GM12878 (cell line): ENCODE measurements around the gene SPG7. TPM values are rescaled to one million over a fixed set of nuclear protein-coding genes. Genes with fewer than 3 reads are reported as not detected.

Experiments
- ATAC-seq: fragments of 200-7000 bp; cut with Tn5 transposase; 3 replicates; pipeline ENCODE4 v1.9.1; 2020; ENCODE audit warnings: mild to moderate bottlenecking, moderate library complexity
- BruUV-seq: library from RNA; stranded (reverse); fragments of 400-500 nt; replicated peaks from 2 replicates; lab custom pipeline; 2021; lab: Mats Ljungman, UMichigan
- CTCF ChIA-PET: fragments of 300-600 bp; sonication (Branson Sonifier 250); formaldehyde crosslinking; extraction: SDS; loops from one replicate; lab custom pipeline; 2021; ENCODE audit warnings: inconsistent platforms; lab: Yijun Ruan, JAX
- POLR2A ChIA-PET: fragments of 350-600 bp; formaldehyde crosslinking; extraction: SDS; loops from one replicate; lab custom pipeline; 2021; ENCODE audit warnings: inconsistent platforms; lab: Charles Lee
- RAD21 ChIA-PET: fragments of 300-600 bp; sonication (Branson Sonifier 250); formaldehyde crosslinking; loops from one replicate; lab custom pipeline; 2023; ENCODE audit warnings: antibody characterized with exemption; ENCODE audit not compliant: unreplicated experiment; lab: Charles Lee
- SMC1A ChIA-PET: fragments of 300-600 bp; sonication (Branson Sonifier 250); formaldehyde crosslinking; loops from one replicate; lab custom pipeline; 2023; ENCODE audit not compliant: unreplicated experiment, uncharacterized antibody; lab: Charles Lee
- DNase-seq: peaks from one replicate; pipeline ENCODE4 v3.0.0-alpha.2; 2011; ENCODE audit warnings: low read depth, low spot score
- FAIRE-seq: peaks from 3 replicates; lab custom pipeline; 2011; peaks lifted over from hg19 to GRCh38; lab: Jason Lieb, UNC
- H2AFZ ChIP-seq: 2 replicates; pipeline ENCODE4 v1.6.0; 2011; ENCODE audit warnings: low read depth, low read length, control low read depth; ENCODE audit not compliant: control insufficient read depth
- H3K27ac ChIP-seq: 2 replicates; pipeline ENCODE4 v1.5.1; 2011; ENCODE audit warnings: control low read depth; ENCODE audit not compliant: control insufficient read depth, insufficient read depth
- H3K27me3 ChIP-seq, 2 experiments: replicated peaks in 1 of 2; 2 replicates each; pipeline versions ENCODE4 v1.6.0 to v1.6.1; 2011; ENCODE audit warnings: low read length in 1 of 2; ENCODE audit not compliant: control insufficient read depth in 2 of 2, insufficient read depth in 2 of 2
- H3K36me3 ChIP-seq, 2 experiments: 2 replicates each; pipeline ENCODE4 v1.5.1; 2011; ENCODE audit warnings: low read length in 1 of 2; ENCODE audit not compliant: control insufficient read depth in 2 of 2, insufficient read depth in 2 of 2
- H3K4me1 ChIP-seq: 2 replicates; pipeline ENCODE4 v1.6.1; 2011; ENCODE audit warnings: mild to moderate bottlenecking, low read length, moderate library complexity, mixed read lengths; ENCODE audit not compliant: control insufficient read depth, insufficient read depth
- H3K4me2 ChIP-seq: 2 replicates; pipeline ENCODE4 v1.6.0; 2011; ENCODE audit warnings: control low read depth; ENCODE audit not compliant: control insufficient read depth, insufficient read depth
- H3K4me3 ChIP-seq: fragments of 200-600 bp; sonication (generic); 2 replicates; pipeline ENCODE4 v1.5.1; 2016
- H3K79me2 ChIP-seq: 2 replicates; pipeline ENCODE4 v1.6.0; 2011; ENCODE audit warnings: low read length; ENCODE audit not compliant: control insufficient read depth, insufficient read depth
- H3K9ac ChIP-seq: 2 replicates; pipeline ENCODE4 v1.8.0; 2011; ENCODE audit warnings: low read length, control low read depth, mixed read lengths; ENCODE audit not compliant: control insufficient read depth, insufficient read depth
- H3K9me3 ChIP-seq: replicated peaks from 3 replicates; pipeline ENCODE4 v1.5.1; 2011; ENCODE audit warnings: mild to moderate bottlenecking, low read length; ENCODE audit not compliant: control insufficient read depth, insufficient read depth
- H4K20me1 ChIP-seq: 2 replicates; pipeline ENCODE4 v1.6.0; 2011; ENCODE audit not compliant: control insufficient read depth, insufficient read depth
- BHLHE40 ChIP-seq, 2 experiments: fragments of 450-650 bp in 1 of 2; IDR thresholded peaks; 2 replicates each; pipeline ENCODE4 v1.6.1; 2011 to 2017; ENCODE audit warnings: low read depth in 2 of 2, borderline replicate concordance in 1 of 2, improper control_type of control experiment in 1 of 2, low read length in 1 of 2, mild to moderate bottlenecking in 1 of 2
- CBX5 ChIP-seq: sonication (generic); IDR thresholded peaks from 2 replicates; pipeline ENCODE4 v1.6.1; 2016; ENCODE audit warnings: low read depth, moderate library complexity, mild to moderate bottlenecking, inconsistent platforms
- IRF5 ChIP-seq: fragments of 450-650 bp; IDR thresholded peaks from 2 replicates; pipeline ENCODE4 v1.6.1; 2017; ENCODE audit warnings: borderline replicate concordance
- JUNB ChIP-seq: IDR thresholded peaks from 2 replicates; pipeline ENCODE4 v1.6.1; 2016; ENCODE audit warnings: antibody characterized with exemption, mild to moderate bottlenecking
- RELB ChIP-seq: fragments of 450-650 bp; IDR thresholded peaks from 2 replicates; pipeline ENCODE4 v1.6.1; 2017; ENCODE audit warnings: low read depth, mild to moderate bottlenecking, moderate library complexity
- SPI1 ChIP-seq: IDR thresholded peaks from 2 replicates; pipeline ENCODE4 v1.6.1; 2011; ENCODE audit warnings: low read depth, mild to moderate bottlenecking, low read length, moderate library complexity, borderline replicate concordance; ENCODE audit not compliant: insufficient read depth
- TCF12 ChIP-seq: IDR thresholded peaks from 2 replicates; pipeline ENCODE4 v1.6.1; 2011; ENCODE audit warnings: low read depth, mild to moderate bottlenecking, low read length
- WGBS: methylation state at CpG from one replicate; pipeline ENCODE4 v1.1.6; 2016; ENCODE audit warnings: low lambda C conversion rate; ENCODE audit not compliant: insufficient replicate concordance, insufficient coverage; ENCODE audit errors: missing lambda C conversion rate; 5-methylcytosine and 5-hydroxymethylcytosine counted together
- in situ Hi-C: fragments of 300-500 bp; cut with MboI; formaldehyde crosslinking; loops from 9 replicates; pipeline ENCODE4 v1.14.3; 2018; ENCODE audit warnings: mixed read lengths
- intact Hi-C: fragments of 100-400 bp; cut with micrococcal nuclease; formaldehyde crosslinking; loops from one replicate; pipeline ENCODE4 v1.14.2; 2022; ENCODE audit not compliant: unreplicated experiment
- polyA plus RNA-seq, 11 experiments: library from polyadenylated mRNA; depleted of rRNA in 4 of 11; unstranded in 6 of 11; stranded (reverse) in 5 of 11; fragments of >200 nt; fragmentation: Nextera tagmentation in 4 of 11; fragmentation: Illumina TruSeq in 1 of 11; extraction: Ambion mirVana in 4 of 11; extraction: Trizol in 1 of 11; gene quantifications; 1 replicate in 1 of 11; 2 replicates in 10 of 11; pipeline versions ENCODE4 v1.2.1 to v1.2.3, GENCODE V29; 2011 to 2016; ENCODE audit warnings: inconsistent platforms in 2 of 11, missing spikeins in 2 of 11, low read depth in 1 of 11
- total RNA-seq, 4 experiments: library from RNA; depleted of rRNA in 3 of 4; stranded (reverse); fragments of >200 nt in 3 of 4; fragmentation: Illumina TruSeq in 1 of 4; extraction: Trizol in 1 of 4; gene quantifications; 2 replicates each; pipeline versions ENCODE4 v1.2.1 to v1.2.3, GENCODE V29; 2013 to 2021

The SPG7 gene
- total and polyA plus RNA-seq, 10 of the 15 experiments (the other 5 are each of a cell fraction or from before 2014, with no cell fraction given): 5.9 to 75.9 (median 52.5) TPM

- Histone ChIP-seq H3K79me2 (no peaks in the 10 kb centered on the region), H3K4me3 (no peak overlapping the region), H3K4me1 (no peaks in the 10 kb centered on the region; the same call in 1 of the 2 replicates), H4K20me1 (no peaks in the 10 kb centered on the region), H3K27ac (no peak overlapping the region), H3K9me3 (no peaks in the 10 kb centered on the region), H3K4me2 (no peak overlapping the region), H3K27me3 (no peaks in the 10 kb centered on the region)
- DNase-seq: no peak
- 97% methylated on average over 31 of the region's 31 CpGs for WGBS
- ChIA-PET CTCF (no interaction called here), POLR2A (no interaction called here), SMC1A (no interaction called here), RAD21 (no interaction called here)
- no peak for FAIRE-seq
- BruUV-seq: no TSS peak
- in situ Hi-C loops: no loop called here
- intact Hi-C loops: no loop called here
- no peak for ATAC-seq
- TF ChIP-seq JUNB (no peak), IRF5 (no peak), CBX5 (no peak)
- TF ChIP-seq, all 136 proteins: peak for 0
- Histone ChIP-seq H2AFZ (no peak overlapping the region), H3K9ac (no peak overlapping the region), H3K36me3 (peaks cover 14 to 32% of the 10 kb centered on the region in 2 experiments)
Measured at GRCh38 chr16:89531821-89532526, 23.8 kb downstream of the SPG7 start.

- intact Hi-C loops: no loop called here
- H3K27ac ChIP-seq: no peak overlapping the region
- H3K4me1 ChIP-seq: no peaks in the 10 kb centered on the region; the same call in 1 of the 2 replicates
- WGBS: 44% methylated on average over 11 of the region's 11 CpGs
- TF ChIP-seq RELB (no peak), BHLHE40 (IDR thresholded peaks at IDR 0.05; ENCODE audit: borderline replicate concordance in 1 of 2, low read depth in 2 of 2, low read length in 1 of 2) (0 out of 4 replicates have a peak, but pooled peaks of 1 of the 2 experiments have one; percentile 9), SPI1 (peak; percentile 53; the same call in 1 of the 2 replicates), TCF12 (no peak)
- H3K79me2 ChIP-seq: no peaks in the 10 kb centered on the region
- no peaks in the 10 kb centered on the region for H3K27me3 ChIP-seq
- ATAC-seq (no peak), DNase-seq (no peak), FAIRE-seq (no peak)
- H3K36me3 ChIP-seq: peaks cover 14 to 29% of the 10 kb centered on the region in 2 experiments
- CTCF ChIA-PET: no interaction called here
- RAD21 ChIA-PET: no interaction called here
- POLR2A ChIA-PET: interaction anchor here (1.0 kb wide), 1 partner anchor 24 kb away, joined by 3 read pairs; no protein-coding TSS in a partner anchor
- H2AFZ ChIP-seq: peak overlapping the region; percentile 34; the same call in 1 of the 2 replicates
- SMC1A ChIA-PET: no interaction called here
- no peak overlapping the region for H3K4me2 ChIP-seq
- no peaks in the 10 kb centered on the region for H4K20me1 ChIP-seq
- H3K4me3 ChIP-seq: no peak overlapping the region
- no peaks in the 10 kb centered on the region for H3K9me3 ChIP-seq
- no peak overlapping the region for H3K9ac ChIP-seq
- in situ Hi-C loops: no loop called here
- no TSS peak for BruUV-seq
Measured at GRCh38 chr16:89534252-89534756, 26.1 kb downstream of the SPG7 start.
